NCI-H2196 (cell line): ENCODE results near the gene PRKAA1.
A peak's percentile ranks its signal among the peaks of the same experiment; 100 is the strongest.

Experiments
- DNase-seq: peaks from one replicate; lab custom pipeline; 2025; ENCODE audit not compliant: unreplicated experiment; lab: John Stamatoyannopoulos, UW

Gene PRKAA1

GRCh38 chr5:40781843-40782409, 16.2 kb downstream of the PRKAA1 start:
- no peak for DNase-seq

GRCh38 chr5:40780858-40781257, 17.3 kb downstream of the PRKAA1 start:
- no peak for DNase-seq

GRCh38 chr5:40780199-40780598, 18.0 kb downstream of the PRKAA1 start:
- DNase-seq = no peak

DNA sequence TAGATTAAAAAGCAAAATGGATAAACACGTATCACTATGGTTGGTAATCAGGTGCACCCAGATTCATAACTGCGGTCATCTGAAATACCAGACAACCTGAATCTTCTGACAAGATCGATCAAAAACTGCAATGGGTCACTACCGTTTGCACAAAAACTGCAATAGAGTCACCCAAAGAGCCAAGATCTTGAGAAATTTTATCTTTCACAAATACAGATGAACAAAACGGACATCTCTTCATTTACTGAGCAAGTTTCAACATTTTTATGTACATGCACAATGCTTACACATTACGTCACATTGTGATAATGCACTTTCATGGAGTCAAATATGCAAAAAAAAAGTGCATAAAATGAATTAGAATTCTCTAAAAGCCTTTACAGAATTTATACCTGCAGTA, 18.6 kb downstream of the PRKAA1 start:
- no peak for DNase-seq

GRCh38 chr5:40778133-40778532, 20.0 kb downstream of the PRKAA1 start:
- no peak for DNase-seq

DNA sequence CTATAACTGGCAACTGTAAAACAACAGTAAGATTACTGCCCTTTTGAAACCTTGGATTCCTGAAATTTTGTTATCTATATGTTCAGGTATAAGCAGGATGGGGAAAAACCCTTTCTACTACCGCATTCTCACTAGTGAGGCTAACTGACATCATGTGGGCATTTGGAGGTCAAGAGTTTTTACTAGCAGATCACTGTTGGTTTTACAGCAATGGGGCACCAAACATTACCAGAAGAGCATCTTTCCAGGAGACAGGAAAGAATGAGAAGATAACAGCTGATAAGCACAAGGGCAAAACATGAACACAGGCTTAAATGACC, 21.6 kb downstream of the PRKAA1 start:
- no peak for DNase-seq

DNA sequence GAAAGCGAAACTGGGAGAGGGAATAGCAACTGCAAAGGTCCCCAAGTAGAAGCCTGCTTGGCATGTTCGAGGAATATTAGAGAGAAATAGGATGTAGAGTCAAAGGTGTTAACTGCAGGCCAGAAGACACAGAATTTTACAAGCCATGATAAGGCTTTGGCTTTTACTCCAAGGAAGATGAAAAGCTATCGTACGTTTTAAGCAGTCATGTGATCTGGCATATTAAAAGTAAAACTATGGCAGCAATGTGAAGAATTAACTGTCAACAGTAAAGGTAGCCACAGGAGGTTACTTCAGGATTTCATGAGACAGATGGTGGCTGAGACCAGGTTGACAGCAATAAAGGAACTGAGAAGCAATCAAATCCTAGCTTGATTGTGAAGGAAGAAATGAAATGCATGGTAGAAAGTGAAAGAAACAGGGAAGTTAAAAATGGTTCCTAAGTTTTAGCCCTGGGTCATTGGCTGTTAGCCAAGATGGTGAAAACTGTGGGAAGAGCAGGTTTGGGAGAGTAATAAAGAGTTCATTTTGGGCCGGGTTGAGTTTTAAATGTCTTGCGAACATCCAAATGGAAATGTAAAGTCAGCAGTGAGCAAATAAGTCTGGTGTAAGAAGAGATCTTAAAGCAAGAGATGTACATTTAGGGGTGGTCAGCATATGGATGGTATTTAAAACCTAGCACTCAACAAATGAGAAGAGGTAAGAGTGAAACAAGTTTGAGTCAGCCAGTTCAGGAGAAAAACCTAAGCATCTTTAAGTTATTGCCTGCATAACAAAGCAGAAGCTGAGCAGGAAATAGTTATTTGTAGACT, 22.1 kb downstream of the PRKAA1 start:
- no peak for DNase-seq

DNA sequence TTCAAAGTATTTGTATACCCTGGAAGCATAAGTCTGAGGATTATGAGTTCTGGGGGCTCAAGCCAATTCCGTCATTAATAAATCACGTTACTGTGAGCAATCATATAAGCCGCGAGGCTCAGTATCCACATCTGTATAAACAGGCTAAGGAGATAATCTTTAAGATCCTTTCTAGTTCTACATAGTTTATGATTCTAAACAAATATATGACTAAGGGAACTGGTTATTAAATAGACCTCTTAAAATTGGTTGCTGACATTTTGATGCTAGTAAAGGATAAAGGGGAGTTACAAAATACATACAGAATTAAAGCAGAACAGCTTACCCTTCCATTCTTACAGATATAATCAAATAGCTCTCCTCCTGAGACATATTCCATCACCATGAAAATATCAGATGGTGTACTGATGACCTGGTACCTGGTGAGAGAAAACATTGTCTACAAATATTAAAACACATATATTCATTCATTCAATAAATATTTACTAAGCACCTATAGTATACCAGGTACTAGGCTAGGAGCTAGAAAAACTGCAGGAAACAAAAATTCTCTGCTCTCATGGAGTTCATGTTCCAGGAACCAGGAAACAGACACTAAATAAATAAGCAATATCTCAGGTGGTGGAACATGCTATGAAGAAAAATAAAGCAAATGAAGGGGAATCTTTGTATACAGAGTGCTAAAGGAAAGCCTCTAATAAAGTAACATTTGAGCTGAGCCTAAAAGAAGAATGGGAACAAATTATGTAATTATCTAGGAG, 22.9 kb downstream of the PRKAA1 start:
- DNase-seq = no peak

- DNase-seq = no peak
Observed at GRCh38 chr5:40774623-40775022, 23.6 kb downstream of the PRKAA1 start.

DNA sequence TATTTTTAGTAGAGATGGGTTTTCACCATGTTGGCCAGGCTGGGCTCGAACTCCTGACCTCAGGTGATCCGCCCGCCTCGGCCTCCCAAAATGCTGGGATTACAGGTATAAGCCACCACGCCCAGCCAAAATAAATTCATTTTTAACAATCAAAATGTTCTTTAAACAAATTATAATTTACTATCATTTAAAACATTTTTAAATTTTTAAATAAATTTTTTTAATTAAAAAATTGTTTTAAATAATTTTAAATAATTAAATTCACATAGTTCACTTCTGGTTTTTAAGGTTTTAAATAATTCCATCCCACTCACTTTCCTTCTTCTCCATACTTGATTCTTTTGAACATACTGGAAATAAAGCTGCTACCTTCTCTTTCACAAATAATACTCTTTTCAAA, 27.4 kb downstream of the PRKAA1 start:
- no peak for DNase-seq

DNA sequence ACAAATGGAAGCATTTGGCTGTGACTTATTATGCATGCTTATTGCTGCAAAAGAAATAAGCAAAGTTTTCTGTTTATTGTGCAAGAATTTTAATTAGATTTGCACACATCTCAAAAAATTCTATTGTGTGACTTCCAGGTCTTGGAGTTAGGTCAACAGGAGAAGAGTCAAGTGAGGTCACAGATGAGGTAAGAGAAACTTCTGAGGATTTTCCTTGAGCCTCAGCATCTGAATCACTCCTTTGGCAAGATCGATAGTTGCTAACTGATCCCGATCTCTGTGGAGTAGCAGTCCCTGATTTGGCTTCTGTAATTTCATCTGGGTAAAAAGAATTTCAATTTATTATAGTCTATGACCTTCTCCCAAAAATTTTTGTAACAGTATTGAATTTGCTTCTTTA, 35.5 kb downstream of the PRKAA1 start:
- DNase-seq = no peak

DNA sequence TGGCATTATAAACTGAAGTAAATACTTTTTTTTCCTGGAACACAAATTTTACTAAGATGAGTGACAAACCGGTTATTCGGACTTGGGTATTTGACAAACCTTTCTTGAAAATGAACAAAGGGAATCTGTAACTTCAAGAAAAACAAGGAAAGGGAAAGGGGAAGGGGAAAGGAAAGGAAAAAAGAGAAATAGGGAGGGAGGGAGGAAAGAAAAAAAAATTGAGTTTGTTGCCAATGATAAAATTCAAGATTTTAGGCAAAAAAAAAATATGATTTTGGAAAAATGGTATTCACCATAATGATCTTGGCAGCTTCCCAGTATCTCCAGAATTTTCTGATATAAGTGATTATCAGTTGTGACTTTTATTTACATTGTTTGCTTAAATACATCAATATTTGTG, 40.8 kb downstream of the PRKAA1 start:
- DNase-seq = no peak

DNA sequence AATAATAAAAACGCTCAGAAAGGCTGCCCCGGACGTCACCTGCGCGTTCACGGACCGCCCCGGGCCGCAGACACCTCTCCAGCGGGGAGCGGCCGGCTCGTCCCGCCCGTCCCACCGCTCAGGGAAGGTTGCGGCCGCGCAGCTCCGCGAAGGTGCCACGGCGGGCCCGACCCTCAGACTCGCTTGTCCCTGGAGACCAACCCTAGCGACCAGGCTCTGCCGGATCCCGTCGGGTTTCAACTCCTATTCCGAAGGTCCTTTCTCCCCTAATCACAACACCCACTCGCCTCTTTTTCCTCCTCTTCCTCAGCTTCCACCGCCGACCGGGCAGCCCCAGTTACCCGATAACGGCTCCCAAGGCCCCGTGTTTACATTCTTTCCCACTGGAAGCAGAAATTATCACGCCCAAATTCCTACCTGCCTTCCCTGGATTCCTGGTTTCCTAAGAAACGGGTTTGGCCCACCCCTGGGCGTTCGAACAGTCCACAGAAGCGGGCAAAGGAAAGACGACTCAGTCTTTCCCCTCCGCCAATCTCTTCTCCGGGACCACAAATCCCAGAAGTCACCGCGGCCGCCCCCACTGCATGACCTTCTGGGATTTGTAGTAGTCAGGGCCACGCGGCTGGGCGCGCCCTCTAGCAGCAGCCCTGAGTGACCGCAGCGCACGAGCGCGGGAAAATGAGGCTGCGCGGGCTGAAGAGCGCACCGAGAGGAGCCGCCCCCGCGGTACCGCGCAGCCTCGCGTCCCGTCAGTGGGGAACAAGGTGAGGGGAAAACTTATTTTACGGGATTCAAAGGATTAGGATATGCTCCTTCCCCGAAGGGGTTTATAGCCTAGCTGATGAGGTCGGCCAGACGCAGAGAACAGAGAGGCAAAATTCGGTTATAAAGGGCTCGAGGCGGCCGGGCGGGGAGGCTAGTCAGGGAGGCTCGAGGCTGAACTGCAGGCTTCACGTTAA, 42.5 kb downstream of the PRKAA1 start, which contains the start of gene TTC33:
TTC33 (minus strand) TSS at position 555 of the 959 bp plus-strand sequence. CDS start 8,943 bp downstream, outside the sequence.
- peak; percentile 98 for DNase-seq

DNA sequence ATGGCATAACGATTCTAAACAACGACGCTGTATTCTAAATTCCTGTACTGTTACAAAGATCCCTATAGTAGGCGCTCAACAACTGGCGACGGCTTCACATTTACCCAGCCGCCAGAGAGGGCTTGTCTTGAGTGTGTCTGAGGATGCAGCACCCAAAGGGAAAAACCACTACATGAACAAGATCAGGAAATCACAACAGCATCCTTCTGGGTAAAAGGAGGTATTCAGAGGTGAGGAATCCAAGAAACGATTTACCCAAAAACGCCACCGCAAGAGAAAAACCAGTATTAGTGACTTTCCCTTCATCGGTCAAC, 43.1 kb downstream of the PRKAA1 start:
- DNase-seq = peak; percentile 75

- peak; percentile 28 for DNase-seq
Observed at GRCh38 chr5:40754381-40755092, 43.6 kb downstream of the PRKAA1 start.

DNA sequence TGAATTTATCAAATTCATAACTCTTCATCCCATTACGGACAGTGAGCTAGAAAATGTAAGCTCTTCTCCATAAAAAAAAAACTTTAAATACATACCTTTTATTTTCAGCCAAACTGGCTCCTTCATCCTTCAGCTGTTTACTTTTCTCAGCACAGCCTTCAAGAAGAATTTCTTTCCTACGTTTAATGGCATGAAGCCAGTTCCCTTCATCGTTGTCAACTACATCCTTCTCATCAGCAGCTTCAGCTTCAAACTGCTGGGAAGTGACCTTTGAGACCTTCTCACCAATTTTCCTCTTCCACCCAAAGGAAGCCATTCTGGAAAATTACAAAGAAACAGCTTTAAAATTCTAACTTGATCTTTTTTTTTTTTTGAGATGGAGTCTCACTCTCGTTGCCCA, 51.5 kb downstream of the PRKAA1 start:
- DNase-seq = no peak

DNA sequence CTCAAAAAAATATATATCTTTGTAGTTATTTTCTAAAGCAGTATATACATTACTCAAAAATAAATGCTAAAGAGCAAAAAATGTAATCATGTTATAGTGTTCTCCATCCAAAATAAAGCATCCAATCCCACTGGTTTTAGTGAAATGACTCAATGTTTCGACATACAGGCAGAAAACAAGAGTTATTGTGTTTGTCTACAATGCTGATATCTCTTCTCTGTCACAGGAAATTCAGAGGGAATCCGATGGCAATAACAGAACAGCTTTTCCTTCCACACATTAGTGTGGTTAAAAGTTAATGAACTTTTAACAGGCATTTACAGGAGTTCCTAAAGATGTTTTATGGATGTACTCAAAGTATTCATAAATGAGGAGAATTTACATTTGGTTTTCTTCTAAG, 54.4 kb downstream of the PRKAA1 start:
- DNase-seq = no peak

GRCh38 chr5:40738502-40738901, 59.7 kb downstream of the PRKAA1 start:
- no peak for DNase-seq

DNA sequence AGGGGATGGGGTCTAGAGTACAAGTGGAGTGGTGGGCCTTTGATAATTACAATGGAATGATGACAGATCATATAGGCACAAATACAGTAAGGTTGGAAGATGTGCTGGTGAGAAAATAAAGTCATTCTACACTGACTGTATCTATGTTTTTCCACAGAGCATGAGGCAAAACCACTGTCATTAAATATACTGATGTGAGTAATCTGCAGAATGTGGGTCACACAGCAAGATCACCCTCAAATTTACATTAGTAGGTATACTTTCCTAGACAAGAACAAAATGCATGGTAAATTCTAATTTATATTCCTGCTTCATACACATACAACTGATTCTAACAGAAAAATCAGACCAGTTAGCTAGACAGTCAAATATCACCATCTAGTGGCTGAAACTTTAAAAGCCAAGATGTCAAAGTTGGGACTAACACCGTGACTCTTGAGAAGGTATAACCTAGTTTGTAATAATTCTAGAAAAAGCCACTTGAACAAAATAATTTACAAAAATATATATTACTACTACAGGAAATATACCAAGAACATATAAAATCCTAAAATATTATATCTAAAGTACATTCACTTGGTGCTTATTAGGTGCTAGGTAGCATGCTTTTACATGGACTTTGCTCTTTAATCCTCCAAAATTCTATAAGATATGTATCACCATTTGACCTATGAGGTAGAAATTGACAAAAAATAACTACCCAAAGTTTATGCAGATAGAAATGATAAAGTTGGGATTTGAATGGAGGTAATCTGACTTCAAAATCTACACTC, 61.9 kb downstream of the PRKAA1 start:
- peak; percentile 78 for DNase-seq

DNA sequence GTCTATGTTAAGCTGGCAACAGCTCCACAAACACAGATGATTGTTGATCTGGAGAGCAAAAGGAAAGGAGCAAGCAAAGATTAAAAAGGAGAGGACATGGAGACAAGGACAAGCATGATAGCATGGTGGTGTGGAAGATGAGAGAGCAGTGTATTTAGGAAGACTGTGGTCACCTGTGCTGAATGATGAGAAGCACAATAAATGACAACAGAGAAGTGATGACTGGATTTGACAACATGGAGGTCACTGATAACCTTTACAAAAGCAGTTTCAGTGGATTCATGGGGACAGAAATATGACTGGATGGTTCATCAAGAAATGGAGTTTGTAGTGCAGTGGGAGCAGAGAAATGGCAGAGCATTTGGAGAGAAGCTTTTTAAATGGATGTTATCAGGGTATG, 62.6 kb downstream of the PRKAA1 start:
- DNase-seq = no peak
